ENCODE data around the gene PFAS. TPM values are rescaled to one million over a fixed set of nuclear protein-coding genes. Genes with fewer than 3 reads are reported as not detected.

PFAS gene
- total RNA-seq, 1 experiment from 2014 or later = 54.7 TPM

GRCh38 chr17:8300226-8300625, 51.1 kb downstream of the PFAS start:
- DNase-seq (ENCODE audit: extremely low read depth, low read depth) = no peak

GRCh38 chr17:8300627-8301242, 51.6 kb downstream of the PFAS start:
- peak; percentile 71 for DNase-seq (ENCODE audit: extremely low read depth, low read depth)

- no peak for DNase-seq (ENCODE audit: extremely low read depth, low read depth)
Measured at GRCh38 chr17:8310601-8311123, 61.6 kb downstream of the PFAS start.

GRCh38 chr17:8311131-8311790, 62.2 kb downstream of the PFAS start:
- no peak for DNase-seq (ENCODE audit: extremely low read depth, low read depth)

GRCh38 chr17:8312251-8312650, 63.2 kb downstream of the PFAS start:
- no peak for DNase-seq (ENCODE audit: extremely low read depth, low read depth)

- DNase-seq (ENCODE audit: extremely low read depth, low read depth) = no peak
Measured at GRCh38 chr17:8312726-8313600, 63.9 kb downstream of the PFAS start.

GRCh38 chr17:8314797-8315763, 66.0 kb downstream of the PFAS start:
- DNase-seq (ENCODE audit: extremely low read depth, low read depth) = no peak

- DNase-seq (ENCODE audit: extremely low read depth, low read depth) = no peak
Measured at GRCh38 chr17:8315764-8316217, 66.7 kb downstream of the PFAS start.

GRCh38 chr17:8318010-8318935, 69.2 kb downstream of the PFAS start:
- DNase-seq (ENCODE audit: extremely low read depth, low read depth) = no peak

Other genes with a start within 250 kb of the PFAS start
- gene GUCY2D, start 246.7 kb upstream of the PFAS start, total RNA-seq (2014; rRNA removed; shearing (Covaris generic)) = 0.02 TPM in 1 of 2 replicates, not detected in the other
- not detected in 2 replicates for gene ALOX15B, start 210.2 kb upstream of the PFAS start, total RNA-seq (2014; rRNA removed; shearing (Covaris generic))
- 0.64 and 0.69 TPM in 2 replicates for gene ALOX12B, start 161.6 kb upstream of the PFAS start, total RNA-seq (2014; rRNA removed; shearing (Covaris generic))
- 0.06 TPM in 1 of 2 replicates, not detected in the other for gene ALOXE3, start 130.8 kb upstream of the PFAS start, total RNA-seq (2014; rRNA removed; shearing (Covaris generic))
- gene HES7, start 125.2 kb upstream of the PFAS start, total RNA-seq (2014; rRNA removed; shearing (Covaris generic)) = 9.0 and 9.4 TPM in 2 replicates
- gene PER1, start 96.9 kb upstream of the PFAS start, total RNA-seq (2014; rRNA removed; shearing (Covaris generic)) = 4.6 and 6.5 TPM in 2 replicates
- 6.0 and 8.0 TPM in 2 replicates for gene VAMP2, start 86.3 kb upstream of the PFAS start, total RNA-seq (2014; rRNA removed; shearing (Covaris generic))
- gene TMEM107, start 72.9 kb upstream of the PFAS start, total RNA-seq (2014; rRNA removed; shearing (Covaris generic)) = 26.6 and 27.9 TPM in 2 replicates
- gene BORCS6, start 59.1 kb upstream of the PFAS start, total RNA-seq (2014; rRNA removed; shearing (Covaris generic)) = 4.0 and 5.5 TPM in 2 replicates
- 64.1 and 69.2 TPM in 2 replicates for gene AURKB, start 38.7 kb upstream of the PFAS start, total RNA-seq (2014; rRNA removed; shearing (Covaris generic))
- 14.2 and 16.2 TPM in 2 replicates for gene CTC1, start 1.2 kb upstream of the PFAS start, total RNA-seq (2014; rRNA removed; shearing (Covaris generic))
- gene RANGRF, start 39.4 kb downstream of the PFAS start, total RNA-seq (2014; rRNA removed; shearing (Covaris generic)) = 32.1 and 41.2 TPM in 2 replicates
- 1.7 and 2.5 TPM in 2 replicates for gene SLC25A35, start 46.1 kb downstream of the PFAS start, total RNA-seq (2014; rRNA removed; shearing (Covaris generic))
- not detected in 2 replicates for gene ARHGEF15, start 61.0 kb downstream of the PFAS start, total RNA-seq (2014; rRNA removed; shearing (Covaris generic))
- not detected in 2 replicates for gene ODF4, start 90.6 kb downstream of the PFAS start, total RNA-seq (2014; rRNA removed; shearing (Covaris generic))
- 7,995 and 8,048 TPM in 2 replicates for gene RPL26, start 133.9 kb downstream of the PFAS start, total RNA-seq (2014; rRNA removed; shearing (Covaris generic))
- not detected in 2 replicates for gene RNF222, start 148.5 kb downstream of the PFAS start, total RNA-seq (2014; rRNA removed; shearing (Covaris generic))
- 46.7 and 63.1 TPM in 2 replicates for gene NDEL1, start 186.6 kb downstream of the PFAS start, total RNA-seq (2014; rRNA removed; shearing (Covaris generic))